Measurements from ENCODE around the gene C1orf105.

GRCh38 chr1:172416496-172417035 lies 3.9 kb upstream of the C1orf105 start:
- no peak for TF ChIP-seq POLR2A (IDR thresholded peaks at IDR 0.05; ENCODE audit: low read depth, low read length)
- TF ChIP-seq SPI1 (IDR thresholded peaks at IDR 0.05; ENCODE audit: low read depth, low read length), result no peak
- no peak for TF ChIP-seq POLR2AphosphoS5 (IDR thresholded peaks at IDR 0.05; ENCODE audit: low read depth, low read length)
- TF ChIP-seq TAF1 (IDR thresholded peaks at IDR 0.05; ENCODE audit: low read depth, low read length), result no peak
- TF ChIP-seq PAX5 (IDR thresholded peaks at IDR 0.05; ENCODE audit: insufficient read depth, low read length, severe bottlenecking), result no peak
- TF ChIP-seq POU2F2 (IDR thresholded peaks at IDR 0.05; ENCODE audit: low read depth, low read length), result no peak

Data from GM12891 (cell line).